Psoas muscle (tissue), 8 donors: Measurements from ENCODE around the gene ZBTB39. TPM values are rescaled to one million over a fixed set of nuclear protein-coding genes. Genes with fewer than 3 reads are reported as not detected.
"Not testable (repeated sequence)": the region's sequence is repeated elsewhere in the genome, so short reads cannot be mapped to it uniquely, and the experiment has no call there.

Experiments used
- ATAC-seq, 4 donors: fragments of 200-7000 bp; cut with Tn5 transposase; one replicate each; pipeline ENCODE4 v1.9.1; 2020; ENCODE audit warnings: moderate library complexity in 3 of 4, mild to moderate bottlenecking in 2 of 4
- DNase-seq, 2 donors: peaks; one replicate each; pipeline ENCODE4 v3.0.0-alpha.2; 2020
- H3K27ac ChIP-seq: fragments of 200-600 bp; one replicate; pipeline ENCODE4 v1.8.0; 2022
- H3K27me3 ChIP-seq, 3 donors: fragments of 200-600 bp in 1 of 3; one replicate each; pipeline versions ENCODE4 v1.6.1 to v1.8.0; 2013 to 2022; ENCODE audit warnings: low read length in 2 of 3, mild to moderate bottlenecking in 2 of 3, moderate library complexity in 1 of 3; ENCODE audit not compliant: insufficient read depth in 3 of 3
- H3K36me3 ChIP-seq, 2 donors: fragments of 200-600 bp in 1 of 2; one replicate each; pipeline versions ENCODE4 v1.6.1 to v1.8.0; 2013 to 2022; ENCODE audit warnings: low read depth in 1 of 2, mild to moderate bottlenecking in 1 of 2, moderate library complexity in 1 of 2; ENCODE audit not compliant: insufficient read depth in 1 of 2
- H3K4me1 ChIP-seq: fragments of 200-600 bp; one replicate; pipeline ENCODE4 v1.8.0; 2022
- H3K4me3 ChIP-seq: fragments of 200-600 bp; one replicate; pipeline ENCODE4 v1.8.0; 2022; ENCODE audit warnings: mild to moderate bottlenecking
- H3K9me3 ChIP-seq: fragments of 200-600 bp; one replicate; pipeline ENCODE4 v1.8.0; 2022
- CTCF ChIP-seq: fragments of 200-600 bp; IDR thresholded peaks from one replicate; pipeline ENCODE4 v1.8.0; 2022; ENCODE audit warnings: antibody characterized with exemption
- WGBS, 3 donors: extraction: QIAGEN DNeasy Blood & Tissue Kit; methylation state at CpG; one replicate each; pipeline versions ENCODE4 v1.1.6 to v1.1.7; 2013; 5-methylcytosine and 5-hydroxymethylcytosine counted together
- intact Hi-C, 2 donors: fragments of 100-400 bp; cut with DNase I; formaldehyde crosslinking; loops; one replicate each; pipeline versions ENCODE4 v1.11.0 to v1.14.2; 2022
- polyA plus RNA-seq, 3 donors: library from polyadenylated mRNA; stranded (reverse); fragments of 200-250 nt; gene quantifications; one replicate each; pipeline ENCODE4 v1.2.3, GENCODE V29; 2013
- total RNA-seq, 4 donors: library from RNA; stranded (reverse); fragmentation: NEBNext Ultra II Directional in 2 of 4; extraction: Animal tissue kit (Norgen Biotek cat#: 25700) in 2 of 4; gene quantifications; one replicate each; pipeline versions ENCODE4 v1.2.1 to v1.2.4, GENCODE V29; 2021 to 2023
- donor health status: healthy with polysubstance abuse.
- donor health status: DM: no; HTN: no; CAD: no; lungs with moderate emphysema.
- donor health status: Bipolar disorder and iron deficiency.
- donor health status: healthy.
- donor health status: DM: yes; HTN: yes; CAD: no.
- donor health status: DM: no; HTN: no; CAD: no.
- donor health status: DM: no; HTN: no; CAD: no.
- donor health status: DM: yes; HTN: yes; CAD: no.

ZBTB39 gene
- total and polyA plus RNA-seq, 7 donors, result 1.2 to 5.2 (median 3.2) TPM

- Histone ChIP-seq H3K36me3 (no peaks in the 10 kb centered on the region), H3K27ac (no peak overlapping the region), H3K4me3 (no peak overlapping the region), H3K27me3 (peaks cover 0 to 4% (median 0%) of the 10 kb centered on the region in 3 donors), H3K9me3 (no peaks in the 10 kb centered on the region), H3K4me1 (no peaks in the 10 kb centered on the region)
- no peak for TF ChIP-seq CTCF
- DNase-seq, result no peak
- intact Hi-C loops, result no loop called here
- 41 to 62% (median 58%) methylated on average over 10 to 13 of the region's 13 CpGs for WGBS, 3 donors
- ATAC-seq, result no peak
These were observed 20.9 kb upstream of the ZBTB39 start for GRCh38 chr12:57027011-57027804.

DNA sequence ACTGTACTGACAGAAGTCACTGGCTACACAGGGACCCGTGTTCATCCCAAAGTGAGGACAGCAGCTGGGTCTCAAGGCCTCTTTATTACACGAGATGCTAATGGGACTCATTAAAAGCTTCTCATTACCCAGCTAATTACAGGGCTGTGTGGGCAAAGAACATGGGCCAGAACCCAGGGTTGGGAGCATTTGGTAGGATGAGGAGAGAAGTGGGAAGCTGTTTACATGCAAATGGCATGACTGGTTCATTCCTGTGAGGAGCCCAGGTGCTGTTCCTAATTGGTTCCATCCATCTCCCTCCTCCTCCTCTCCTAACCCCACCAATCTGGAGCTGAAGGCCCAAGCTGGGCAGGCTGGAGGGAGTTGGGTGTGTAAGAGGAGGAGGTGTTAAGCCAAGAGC, 18.9 kb upstream of the ZBTB39 start:
- DNase-seq (no peak), ATAC-seq (no peak)
- TF ChIP-seq CTCF, result no peak
- Histone ChIP-seq H3K36me3 (no peaks in the 10 kb centered on the region), H3K9me3 (no peaks in the 10 kb centered on the region), H3K4me3 (no peak overlapping the region), H3K27ac (no peak overlapping the region), H3K4me1 (no peaks in the 10 kb centered on the region), H3K27me3 (peaks cover 0 to 4% (median 0%) of the 10 kb centered on the region in 3 donors)
- intact Hi-C loops, result no loop called here
- WGBS, 3 donors, result 34 to 50% (median 41%) methylated on average over 2 of the region's 2 CpGs

- intact Hi-C loops, H3K27me3 ChIP-seq, H3K4me3 ChIP-seq, ATAC-seq, H3K36me3 ChIP-seq, H3K4me1 ChIP-seq, H3K9me3 ChIP-seq, H3K27ac ChIP-seq, DNase-seq: not testable (repeated sequence)
- 89 to 90% (median 90%) methylated on average over 5 of the region's 5 CpGs for WGBS, 3 donors
These were observed 16.0 kb upstream of the ZBTB39 start for GRCh38 chr12:57022324-57022723.

DNA sequence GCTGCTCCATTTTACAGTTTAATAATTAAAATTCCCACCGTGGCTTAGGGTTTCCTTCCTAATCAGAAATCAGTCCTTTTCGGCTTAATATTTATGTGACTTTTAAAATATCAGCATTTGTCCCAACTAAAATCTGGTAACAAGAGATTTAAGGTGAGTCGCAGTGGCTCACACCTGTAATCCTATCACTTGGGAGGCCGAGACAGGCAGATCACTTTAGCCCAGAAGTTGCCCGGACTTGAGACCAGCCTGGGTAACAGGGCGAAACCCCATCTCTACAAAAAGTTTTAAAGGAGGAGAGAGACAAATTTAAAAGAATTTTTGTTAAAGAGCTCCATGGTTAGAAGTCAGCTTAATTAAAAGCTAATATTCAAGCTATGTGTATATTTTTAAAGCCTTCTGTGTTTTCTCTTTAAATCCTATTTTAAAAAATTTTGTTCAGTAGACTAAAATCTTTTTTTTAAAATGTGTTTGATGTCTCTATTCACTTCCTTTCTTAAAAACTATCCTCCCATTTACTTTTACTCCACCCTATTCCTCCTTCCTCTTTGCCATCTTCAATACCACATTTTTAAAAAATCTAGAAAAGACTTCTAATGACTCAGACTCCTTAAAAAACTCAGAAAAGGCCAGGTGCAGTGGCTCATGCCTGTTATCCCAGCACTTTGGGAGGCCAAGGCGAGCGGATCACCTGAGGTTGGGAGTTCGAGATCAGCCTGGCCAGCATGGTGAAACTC, 13.8 kb upstream of the ZBTB39 start:
- TF ChIP-seq CTCF, result no peak
- DNase-seq, result no peak
- no peak for ATAC-seq
- H3K36me3 ChIP-seq, result no peaks in the 10 kb centered on the region
- H3K27ac ChIP-seq, result no peak overlapping the region
- intact Hi-C loops, result no loop called here
- WGBS, 3 donors, result 76 to 79% (median 77%) methylated on average over 9 of the region's 9 CpGs
- H3K4me1 ChIP-seq, result no peaks in the 10 kb centered on the region
- H3K9me3 ChIP-seq, result no peaks in the 10 kb centered on the region
- no peak overlapping the region for H3K4me3 ChIP-seq
- H3K27me3 ChIP-seq, result peaks cover 0 to 6% (median 4%) of the 10 kb centered on the region in 3 donors

DNA sequence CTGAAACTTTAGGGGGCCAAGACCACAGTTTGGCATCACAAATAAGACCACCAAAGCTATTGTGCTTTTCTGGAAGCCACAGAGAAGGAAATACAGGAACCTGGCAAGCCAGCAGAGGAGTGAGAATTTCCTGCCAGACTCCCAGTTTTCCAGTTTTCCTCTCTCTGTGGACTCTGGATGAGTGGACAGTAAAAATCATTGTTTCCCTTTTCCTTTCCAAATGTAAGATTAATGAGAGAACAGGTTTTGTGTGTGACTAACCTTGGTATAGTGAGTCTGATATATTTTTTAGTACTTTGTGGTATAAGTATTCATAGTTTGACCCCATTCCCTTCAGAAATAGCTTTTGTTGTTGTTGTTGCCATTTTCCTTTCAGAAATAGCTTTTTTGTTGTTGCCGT, 12.6 kb upstream of the ZBTB39 start:
- 78 to 79% (median 79%) methylated on average over 1 of the region's 1 CpG for WGBS, 3 donors
- H3K4me1 ChIP-seq, result no peaks in the 10 kb centered on the region
- peaks cover 0 to 12% (median 4%) of the 10 kb centered on the region in 3 donors for H3K27me3 ChIP-seq
- ATAC-seq (no peak), DNase-seq (no peak)
- H3K4me3 ChIP-seq, result no peak overlapping the region
- intact Hi-C loops, result no loop called here
- no peak for TF ChIP-seq CTCF
- no peak overlapping the region for H3K27ac ChIP-seq
- H3K9me3 ChIP-seq, result no peaks in the 10 kb centered on the region
- H3K36me3 ChIP-seq, result no peaks in the 10 kb centered on the region

- H3K4me3 ChIP-seq, DNase-seq, ATAC-seq, H3K4me1 ChIP-seq, H3K27ac ChIP-seq, intact Hi-C loops, H3K9me3 ChIP-seq, H3K36me3 ChIP-seq: not testable (repeated sequence)
- peaks cover 0 to 15% (median 4%) of the 10 kb centered on the region in 3 donors for H3K27me3 ChIP-seq
- 71 to 88% (median 81%) methylated on average over 4 to 5 of the region's 5 CpGs for WGBS, 3 donors
These were observed 12.0 kb upstream of the ZBTB39 start for GRCh38 chr12:57018353-57018752.
